ENCODE data around the gene CLDN24. TPM values are rescaled to one million over a fixed set of nuclear protein-coding genes. Genes with fewer than 3 reads are reported as not detected.

Gene CLDN24
- total and polyA plus RNA-seq, 4 donors, result 0.08 TPM; not detected in 3

DNA sequence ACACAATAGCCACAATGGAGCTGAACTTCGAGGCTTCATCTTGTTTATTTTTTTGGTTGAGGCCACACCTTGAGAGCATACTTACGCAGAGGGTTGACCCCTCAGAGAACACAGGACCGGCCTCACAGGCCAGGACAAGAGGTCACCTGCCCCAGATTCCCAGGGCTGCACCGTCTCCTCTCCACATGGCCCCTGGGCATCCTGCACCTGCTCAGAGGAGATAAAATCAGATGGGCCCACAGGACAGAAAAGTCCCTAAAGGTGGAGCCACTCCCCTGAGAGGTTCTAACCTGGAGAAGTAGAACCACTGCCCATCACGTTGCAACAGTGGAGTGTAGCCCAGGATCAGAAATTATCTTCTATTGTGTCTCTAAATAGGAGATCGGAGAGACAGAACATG lies 1.1 kb upstream of the CLDN24 start:
- no peak for ATAC-seq (ENCODE audit: insufficient read depth, low FRiP score)
- H3K27ac ChIP-seq (ENCODE audit: low read depth in 1 of 2, low read length in 1 of 2), result no peak overlapping the region
- 81 to 87% methylated on average over 6 of the region's 6 CpGs for WGBS, 2 donors

DNA sequence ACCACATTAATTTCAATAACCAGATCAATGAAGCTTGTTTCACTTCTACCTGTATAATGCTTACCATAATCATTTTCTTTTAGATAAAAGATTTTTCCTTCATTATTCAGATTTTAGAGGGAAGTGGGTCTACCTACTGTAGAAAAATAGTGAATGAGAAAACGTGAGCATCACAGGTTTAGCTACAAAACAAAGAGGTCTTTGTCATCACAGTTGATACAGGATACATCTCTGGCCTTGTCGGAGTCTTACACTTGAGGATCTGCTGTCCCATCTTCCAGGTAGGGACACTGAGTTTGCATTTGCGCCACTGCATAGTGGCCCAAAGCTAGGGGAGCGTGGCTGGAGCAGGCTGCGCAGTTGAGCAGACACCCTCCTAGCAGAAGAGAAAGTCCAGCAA lies 710 bp downstream of the CLDN24 start:
- 96% methylated on average over 5 of the region's 5 CpGs for WGBS, 2 donors
- Histone ChIP-seq H3K4me1 (ENCODE audit: control insufficient read depth in 5 of 5, insufficient read depth in 5 of 5, low read length in 5 of 5) (peaks cover 0 to 5% (median 3%) of the 10 kb centered on the region in 5 donors), H3K27ac (ENCODE audit: low read depth in 1 of 2, low read length in 1 of 2) (no peak overlapping the region), H3K4me3 (no peak overlapping the region), H3K36me3 (ENCODE audit: control insufficient read depth in 4 of 4, insufficient read depth in 4 of 4, low read length in 4 of 4) (peaks cover 0 to 7% (median 0%) of the 10 kb centered on the region in 4 donors), H3K9ac (ENCODE audit: insufficient read depth in 1 of 2, low read length in 2 of 2) (no peak overlapping the region), H3K9me3 (ENCODE audit: control insufficient read depth in 4 of 4, insufficient read depth in 3 of 4, low read length in 3 of 4) (peaks cover 0 to 2% (median 0%) of the 10 kb centered on the region in 4 donors), H3K27me3 (ENCODE audit: control insufficient read depth in 3 of 3, insufficient read depth in 3 of 3, low read length in 2 of 3) (no peaks in the 10 kb centered on the region)
- ATAC-seq (ENCODE audit: insufficient read depth, low FRiP score) (no peak), DNase-seq (no peak)
- TF ChIP-seq, protein P1, sequence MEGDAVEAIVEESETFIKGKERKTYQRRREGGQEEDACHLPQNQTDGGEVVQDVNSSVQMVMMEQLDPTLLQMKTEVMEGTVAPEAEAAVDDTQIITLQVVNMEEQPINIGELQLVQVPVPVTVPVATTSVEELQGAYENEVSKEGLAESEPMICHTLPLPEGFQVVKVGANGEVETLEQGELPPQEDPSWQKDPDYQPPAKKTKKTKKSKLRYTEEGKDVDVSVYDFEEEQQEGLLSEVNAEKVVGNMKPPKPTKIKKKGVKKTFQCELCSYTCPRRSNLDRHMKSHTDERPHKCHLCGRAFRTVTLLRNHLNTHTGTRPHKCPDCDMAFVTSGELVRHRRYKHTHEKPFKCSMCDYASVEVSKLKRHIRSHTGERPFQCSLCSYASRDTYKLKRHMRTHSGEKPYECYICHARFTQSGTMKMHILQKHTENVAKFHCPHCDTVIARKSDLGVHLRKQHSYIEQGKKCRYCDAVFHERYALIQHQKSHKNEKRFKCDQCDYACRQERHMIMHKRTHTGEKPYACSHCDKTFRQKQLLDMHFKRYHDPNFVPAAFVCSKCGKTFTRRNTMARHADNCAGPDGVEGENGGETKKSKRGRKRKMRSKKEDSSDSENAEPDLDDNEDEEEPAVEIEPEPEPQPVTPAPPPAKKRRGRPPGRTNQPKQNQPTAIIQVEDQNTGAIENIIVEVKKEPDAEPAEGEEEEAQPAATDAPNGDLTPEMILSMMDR (IDR thresholded peaks at IDR 0.05; ENCODE audit: control extremely low read depth, extremely low read depth), result no peak

More for the DNA sequence above, 1.1 kb upstream of the CLDN24 start:
- peaks cover 0 to 5% (median 3%) of the 10 kb centered on the region in 5 donors for H3K4me1 ChIP-seq (ENCODE audit: control insufficient read depth in 5 of 5, insufficient read depth in 5 of 5, low read length in 5 of 5)
- DNase-seq, result no peak
- peaks cover 0 to 3% (median 0%) of the 10 kb centered on the region in 4 donors for H3K9me3 ChIP-seq (ENCODE audit: control insufficient read depth in 4 of 4, insufficient read depth in 3 of 4, low read length in 3 of 4)
- TF ChIP-seq, protein P1 (IDR thresholded peaks at IDR 0.05; ENCODE audit: control extremely low read depth, extremely low read depth), result no peak
- H3K27me3 ChIP-seq (ENCODE audit: control insufficient read depth in 3 of 3, insufficient read depth in 3 of 3, low read length in 2 of 3), result no peaks in the 10 kb centered on the region
- no peak overlapping the region for H3K9ac ChIP-seq (ENCODE audit: insufficient read depth in 1 of 2, low read length in 2 of 2)
- peaks cover 0 to 7% (median 0%) of the 10 kb centered on the region in 4 donors for H3K36me3 ChIP-seq (ENCODE audit: control insufficient read depth in 4 of 4, insufficient read depth in 4 of 4, low read length in 4 of 4)
- H3K4me3 ChIP-seq, result no peak overlapping the region

DNA sequence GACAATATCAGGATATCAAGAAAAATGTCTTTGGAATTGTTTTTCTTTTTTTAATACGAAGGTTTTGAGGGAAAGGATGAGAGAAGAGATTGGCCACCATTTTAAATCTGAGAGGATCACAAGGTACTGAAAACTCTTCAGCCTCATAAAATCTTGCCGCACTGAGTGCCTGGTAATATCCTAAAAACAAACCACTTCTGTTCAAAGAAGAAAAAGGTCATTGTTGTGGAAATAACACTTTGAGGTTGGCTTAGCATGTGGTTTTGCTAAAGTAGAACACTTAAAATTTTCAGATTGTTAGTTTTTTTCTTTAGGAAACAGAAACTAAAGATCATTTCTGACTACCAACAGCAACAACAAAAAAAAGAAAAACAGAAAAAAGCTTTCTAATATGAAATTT lies 1.1 kb downstream of the CLDN24 start:
- Histone ChIP-seq H3K9me3 (ENCODE audit: control insufficient read depth in 4 of 4, insufficient read depth in 3 of 4, low read length in 3 of 4) (no peaks in the 10 kb centered on the region), H3K27ac (ENCODE audit: low read depth in 1 of 2, low read length in 1 of 2) (no peak overlapping the region), H3K27me3 (ENCODE audit: control insufficient read depth in 3 of 3, insufficient read depth in 3 of 3, low read length in 2 of 3) (no peaks in the 10 kb centered on the region), H3K36me3 (ENCODE audit: control insufficient read depth in 4 of 4, insufficient read depth in 4 of 4, low read length in 4 of 4) (peaks cover 0 to 9% (median 0%) of the 10 kb centered on the region in 4 donors), H3K4me3 (no peak overlapping the region), H3K4me1 (ENCODE audit: control insufficient read depth in 5 of 5, insufficient read depth in 5 of 5, low read length in 5 of 5) (peaks cover 0 to 5% (median 3%) of the 10 kb centered on the region in 5 donors), H3K9ac (ENCODE audit: insufficient read depth in 1 of 2, low read length in 2 of 2) (no peak overlapping the region)
- 49 to 77% methylated on average over 2 of the region's 2 CpGs for WGBS, 2 donors
- TF ChIP-seq, protein P1 (IDR thresholded peaks at IDR 0.05; ENCODE audit: control extremely low read depth, extremely low read depth), result no peak
- no peak for ATAC-seq (ENCODE audit: insufficient read depth, low FRiP score)
- DNase-seq, result peak in 1 of 3 donors; percentile 41

All from lung (tissue), 12 donors.